HG02642 (cell line): ENCODE measurements around the gene RGL2.
A peak's percentile ranks its signal among the peaks of the same experiment; 100 is the strongest.
"Not testable (repeated sequence)": the region's sequence is repeated elsewhere in the genome, so short reads cannot be mapped to it uniquely, and the experiment has no call there.

Experiments used
- ATAC-seq: cut with Tn5 transposase; IDR thresholded peaks from one replicate; pipeline ENCODE4 v1.9.1; 2021; ENCODE audit warnings: mild to moderate bottlenecking; ENCODE audit not compliant: unreplicated experiment, poor library complexity

The RGL2 gene

GRCh38 chr6:33275795-33276580 is 22.8 kb downstream of the RGL2 start:
- ATAC-seq = not testable (repeated sequence)

- ATAC-seq = no peak
These were observed 24.5 kb downstream of the RGL2 start for GRCh38 chr6:33273924-33274902.

- no peak for ATAC-seq
These were observed 25.4 kb downstream of the RGL2 start for GRCh38 chr6:33273129-33273923.

DNA sequence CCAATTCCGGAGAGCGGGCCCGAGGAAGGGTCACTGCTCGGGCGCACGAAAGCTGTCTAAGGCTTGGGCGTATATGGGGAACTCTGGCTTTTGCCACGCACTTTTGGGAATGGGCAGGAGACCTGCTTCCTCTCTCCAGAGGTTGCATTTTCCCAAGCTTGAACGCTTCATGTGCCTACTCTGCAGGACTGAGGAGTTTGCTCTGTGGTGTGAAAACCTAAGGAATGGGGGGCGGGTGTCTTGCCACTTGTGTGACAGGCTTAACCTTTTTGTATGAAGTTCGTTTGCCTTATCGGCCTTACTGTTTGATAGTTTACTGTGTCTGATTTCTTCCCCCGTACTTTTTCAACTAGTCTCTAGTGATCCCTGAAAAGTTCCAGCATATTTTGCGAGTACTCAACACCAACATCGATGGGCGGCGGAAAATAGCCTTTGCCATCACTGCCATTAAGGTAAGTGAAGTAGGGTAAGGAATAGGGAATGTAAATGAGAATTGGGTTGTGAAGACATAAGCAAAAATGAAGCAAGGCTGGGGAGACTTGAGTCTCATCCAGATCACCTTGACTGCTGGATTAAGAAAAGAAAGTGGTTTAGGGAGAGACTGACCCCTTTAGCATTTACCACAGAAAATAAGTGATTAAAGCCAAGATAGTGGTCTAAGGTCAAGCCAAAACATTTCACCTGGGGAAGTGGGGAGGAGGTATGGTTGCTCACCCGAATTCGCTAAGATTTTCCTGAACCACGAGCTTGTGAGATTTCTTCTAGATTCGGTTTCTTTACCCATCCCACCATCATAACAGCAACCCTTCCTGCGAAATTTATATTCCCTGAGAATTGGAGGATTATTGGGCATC is 26.2 kb downstream of the RGL2 start:
- no peak for ATAC-seq

DNA sequence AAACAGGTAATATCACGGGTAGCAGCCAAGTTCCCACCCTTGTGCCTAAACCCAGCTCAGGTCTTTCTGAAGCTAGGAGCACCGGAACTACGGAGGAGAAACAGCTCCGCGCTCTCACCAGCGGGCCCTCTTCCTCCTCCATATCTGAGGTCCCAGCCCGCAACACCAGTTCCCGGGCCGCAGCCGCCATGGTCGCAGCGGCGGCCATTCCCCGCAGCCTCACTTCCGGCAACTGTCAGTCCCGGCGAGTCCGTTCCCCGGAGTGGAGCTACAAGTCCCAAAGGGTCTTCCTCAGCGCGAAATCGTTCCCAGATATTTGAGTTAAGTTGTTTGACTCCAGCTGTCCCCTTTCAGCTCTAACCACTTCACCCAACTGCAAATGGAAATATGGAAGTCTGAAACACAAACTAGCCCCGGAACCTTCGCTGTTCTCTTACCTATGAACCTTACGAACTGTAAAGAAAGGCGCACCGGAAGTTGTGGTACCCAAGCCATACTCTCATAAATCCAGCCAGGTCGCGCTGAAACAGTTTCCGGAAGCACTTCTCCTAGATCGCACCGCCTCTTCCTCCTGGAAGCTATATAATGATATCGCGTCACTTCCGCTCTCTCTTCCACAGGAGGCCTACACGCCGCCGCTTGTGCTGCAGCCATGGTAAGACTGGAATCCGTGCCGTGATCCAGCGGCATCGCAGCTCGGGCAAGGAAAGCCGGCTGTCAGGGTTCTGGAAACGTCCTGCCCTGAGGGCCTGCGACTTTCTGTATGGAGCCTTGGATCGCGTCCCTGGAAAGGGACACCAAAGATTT is 27.1 kb downstream of the RGL2 start, which contains the start of the genes RPS18 and VPS52:
Gene RPS18 (plus strand): TSS at position 608 of the 807 bp plus-strand sequence. CDS start 45 bp downstream, at position 653.
Gene VPS52 (minus strand): TSS at position 409 of the 807 bp plus-strand sequence. CDS start 201 bp downstream, at position 208.
- ATAC-seq = peak; percentile 80

DNA sequence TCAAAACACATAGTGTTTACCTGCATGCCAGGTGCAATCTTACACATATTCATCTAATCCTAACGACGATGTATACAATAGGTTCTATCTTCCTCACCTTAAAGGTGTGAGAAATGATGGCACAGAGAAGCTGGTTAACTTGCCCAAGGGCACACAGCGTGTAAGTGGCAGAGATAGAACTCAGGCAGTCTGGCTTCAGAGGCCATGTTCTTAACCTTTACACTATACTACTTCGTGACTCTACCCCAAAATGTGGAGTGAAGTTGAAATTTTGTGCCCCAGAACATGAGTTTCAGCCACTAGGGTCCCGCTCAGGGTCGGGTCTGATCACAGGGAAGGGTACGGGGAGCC is 27.6 kb downstream of the RGL2 start:
- ATAC-seq = no peak

DNA sequence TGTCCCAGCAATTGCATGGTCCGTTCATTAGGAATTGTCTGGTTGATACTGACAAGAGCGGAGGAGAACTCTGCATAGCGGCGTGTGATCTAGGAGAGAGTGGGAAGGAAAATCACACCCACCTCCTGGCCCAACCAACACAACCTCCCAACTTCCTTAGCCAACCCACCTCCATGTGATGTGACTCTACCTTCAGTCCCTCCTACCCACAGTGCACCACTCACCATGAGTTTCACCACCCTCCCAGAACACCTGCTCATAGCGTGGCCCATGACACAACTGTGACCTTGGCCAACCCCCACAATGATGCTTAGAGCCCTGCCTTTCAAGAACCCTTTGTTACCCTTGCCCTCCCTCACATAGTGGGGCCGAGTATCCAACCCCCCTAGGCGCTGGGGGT is 34.7 kb downstream of the RGL2 start:
- no peak for ATAC-seq

DNA sequence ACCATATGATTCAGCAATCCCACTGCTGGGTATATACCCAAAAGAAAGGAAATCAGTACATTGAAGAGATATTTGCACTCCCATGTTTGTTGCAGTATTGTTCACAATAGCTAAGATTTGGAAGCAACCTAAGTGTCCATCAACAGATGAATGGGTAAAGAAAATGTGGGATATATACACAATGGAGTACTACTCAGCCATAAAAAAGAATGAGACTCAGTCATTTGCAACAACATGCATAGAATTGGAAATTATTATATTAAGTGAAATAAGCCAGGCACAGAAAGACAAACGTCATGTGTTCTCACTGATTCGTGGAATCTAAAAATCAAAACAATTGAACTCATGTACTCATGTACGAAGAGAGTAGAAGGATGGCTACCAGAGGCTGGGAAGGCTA is 36.3 kb downstream of the RGL2 start:
- not testable (repeated sequence) for ATAC-seq

DNA sequence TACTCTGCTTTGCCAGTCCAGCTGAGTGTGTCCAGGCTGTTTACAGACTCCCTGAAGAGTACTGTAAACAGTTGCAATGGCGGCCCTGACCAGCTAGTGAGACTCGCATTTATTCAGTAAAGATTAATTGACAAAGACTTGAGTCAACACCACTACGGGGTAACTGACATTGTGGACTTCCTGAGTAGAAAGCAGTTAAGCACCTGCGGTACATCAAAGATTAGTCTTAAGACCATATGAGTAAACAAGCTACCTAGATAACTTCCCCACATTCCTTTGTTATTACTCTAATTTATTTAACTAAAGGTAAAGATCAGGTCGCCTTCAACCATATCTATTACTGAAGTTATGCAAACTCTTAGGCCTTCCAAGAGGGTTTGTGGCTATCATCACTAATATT is 39.7 kb downstream of the RGL2 start:
- no peak for ATAC-seq

- ATAC-seq = no peak
These were observed 44.2 kb downstream of the RGL2 start for GRCh38 chr6:33254591-33254990.

DNA sequence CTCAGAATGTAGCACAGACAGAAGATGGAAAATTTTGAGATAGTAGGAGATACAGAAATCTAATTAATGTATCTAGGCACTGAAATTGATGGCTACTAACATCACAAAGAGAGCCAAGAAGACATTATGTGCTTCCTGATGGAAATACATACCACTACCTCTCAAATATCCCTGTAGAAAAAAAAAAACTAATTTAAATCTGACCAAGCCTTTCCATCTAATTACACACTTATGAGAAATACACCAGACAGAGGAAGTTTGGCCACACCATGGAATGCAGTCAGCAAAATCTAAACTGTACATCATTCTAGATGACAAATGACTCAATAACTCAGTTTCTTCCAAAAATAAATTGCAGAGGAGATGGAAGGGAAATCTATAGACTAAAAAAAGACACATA is 46.0 kb downstream of the RGL2 start:
- ATAC-seq = no peak

GRCh38 chr6:33251395-33252012 is 47.2 kb downstream of the RGL2 start:
- no peak for ATAC-seq

- ATAC-seq = no peak
These were observed 48.0 kb downstream of the RGL2 start for GRCh38 chr6:33250731-33251130.

GRCh38 chr6:33249732-33250630 is 48.8 kb downstream of the RGL2 start:
- ATAC-seq = peak; percentile 3

- ATAC-seq = peak; percentile 90
These were observed 49.6 kb downstream of the RGL2 start for GRCh38 chr6:33248932-33249731.

- ATAC-seq = peak; percentile 5
These were observed 50.2 kb downstream of the RGL2 start for GRCh38 chr6:33248643-33248931.
